ENCODE results near the gene SERTAD4. TPM values are rescaled to one million over a fixed set of nuclear protein-coding genes. Genes with fewer than 3 reads are reported as not detected.

SERTAD4 gene
- total and polyA plus RNA-seq, 2 of the 8 experiments (the other 6 are each of a cell fraction or from before 2014, with no cell fraction given), result 0.54 to 3.2 TPM

DNA sequence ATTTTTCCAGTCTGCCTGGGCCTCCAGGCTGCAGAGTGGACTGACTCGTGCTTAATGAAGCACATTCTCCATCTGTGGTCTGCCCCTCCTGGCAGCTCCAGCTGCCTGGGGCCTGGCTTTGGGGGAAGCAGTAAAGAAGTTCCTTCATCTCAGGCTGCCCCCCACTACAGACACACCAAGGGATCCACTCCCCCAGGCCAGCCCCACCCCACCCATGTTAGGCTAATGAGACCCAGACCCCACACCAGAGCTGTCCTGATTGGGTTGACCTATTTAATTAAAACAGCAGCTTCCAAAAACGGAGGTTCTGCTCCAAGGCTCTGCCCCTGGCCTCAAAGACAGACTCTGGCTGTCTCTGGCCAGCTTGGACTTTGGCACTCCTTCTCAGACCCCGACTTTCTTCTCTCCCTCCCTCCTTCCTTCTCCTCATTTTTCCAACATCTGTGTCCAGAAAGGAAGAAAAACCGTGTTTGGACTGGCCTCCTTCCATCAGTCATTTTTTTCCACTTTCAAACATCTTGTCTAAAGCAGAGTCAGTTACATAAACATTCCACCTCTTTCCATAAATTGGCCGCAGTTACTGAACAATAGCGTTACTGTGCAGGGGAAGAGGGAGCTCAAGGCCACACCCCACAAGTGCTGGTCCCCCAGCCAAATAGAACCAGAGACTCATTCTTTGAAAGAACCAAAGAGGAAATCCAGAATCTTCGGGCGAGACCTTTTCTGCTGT, 29.7 kb downstream of the SERTAD4 start (continued):
- TF ChIP-seq KDM4A (IDR thresholded peaks at IDR 0.05; ENCODE audit: low read depth, low read length, severe bottlenecking) (no peak), USF2 (IDR thresholded peaks at IDR 0.05; ENCODE audit: low read length) (no peak), MAFK (IDR thresholded peaks at IDR 0.05; ENCODE audit: low read depth, low read length) (no peak), CEBPB (IDR thresholded peaks at IDR 0.05; ENCODE audit: low read depth, low read length) (no peak), ASH2L (IDR thresholded peaks at IDR 0.05; ENCODE audit: low read length) (no peak), SRF (IDR thresholded peaks at IDR 0.05; ENCODE audit: low read depth, low read length) (no peak), CBX5 (IDR thresholded peaks at IDR 0.05; ENCODE audit: low read depth, low read length) (no peak)

Data from H1 (cell line).